Activated naive CD4-positive, alpha-beta T cell (primary cell): ENCODE data around the gene COL9A3.

ENCODE experiments used
- DNase-seq, 4 experiments: peaks; one replicate each; lab custom pipeline; 2025; lab: John Stamatoyannopoulos, UW

Gene COL9A3

GRCh38 chr20:62796699-62797491 lies 20.0 kb upstream of the COL9A3 start:
- no peak for DNase-seq

- DNase-seq: no peak
Observed at GRCh38 chr20:62797671-62798532, 18.9 kb upstream of the COL9A3 start.

- DNase-seq: no peak
Observed at GRCh38 chr20:62799036-62799435, 17.8 kb upstream of the COL9A3 start.

- no peak for DNase-seq
Observed at GRCh38 chr20:62799459-62799858, 17.4 kb upstream of the COL9A3 start.

GRCh38 chr20:62799873-62800272 lies 17.0 kb upstream of the COL9A3 start:
- no peak for DNase-seq

GRCh38 chr20:62800314-62801259 lies 16.3 kb upstream of the COL9A3 start:
- DNase-seq: no peak

GRCh38 chr20:62801284-62802010 lies 15.4 kb upstream of the COL9A3 start:
- DNase-seq: no peak

- no peak for DNase-seq
Observed at GRCh38 chr20:62802026-62802712, 14.7 kb upstream of the COL9A3 start.

GRCh38 chr20:62804021-62804626 lies 12.7 kb upstream of the COL9A3 start:
- DNase-seq: no peak

- peak; percentile 40 to 73 (median 56) for DNase-seq
Observed at GRCh38 chr20:62804627-62805154, 12.2 kb upstream of the COL9A3 start, which contains the start of gene OGFR. OGFR (plus strand) TSS chr20:62804835; CDS start chr20:62804860, 25 bp downstream.

- DNase-seq: peak in 1 of 4 experiments; percentile 38
Observed at GRCh38 chr20:62805155-62805710, 11.6 kb upstream of the COL9A3 start.

- DNase-seq: no peak
Observed at GRCh38 chr20:62805711-62806382, 11.0 kb upstream of the COL9A3 start.

- no peak for DNase-seq
Observed at GRCh38 chr20:62806383-62807050, 10.3 kb upstream of the COL9A3 start.

GRCh38 chr20:62807444-62808210 lies 9.2 kb upstream of the COL9A3 start:
- DNase-seq: no peak

- DNase-seq: peak; percentile 39 to 72 (median 64)
Observed at GRCh38 chr20:62808211-62808865, 8.5 kb upstream of the COL9A3 start.

- no peak for DNase-seq
Observed at GRCh38 chr20:62809530-62810428, 7.1 kb upstream of the COL9A3 start.
